GM18498 (cell line): ENCODE data around the gene TRMT112.
A peak's percentile ranks its signal among the peaks of the same experiment; 100 is the strongest.
"Not testable (repeated sequence)": the region's sequence is repeated elsewhere in the genome, so short reads cannot be mapped to it uniquely, and the experiment has no call there.

ENCODE experiments used
- ATAC-seq: cut with Tn5 transposase; IDR thresholded peaks from one replicate; pipeline ENCODE4 v1.9.1; 2021; ENCODE audit warnings: mild to moderate bottlenecking, moderate library complexity; ENCODE audit not compliant: unreplicated experiment

The TRMT112 gene

GRCh38 chr11:64331569-64332371, 14.4 kb upstream of the TRMT112 start:
- ATAC-seq, result no peak

GRCh38 chr11:64330888-64331287, 13.5 kb upstream of the TRMT112 start:
- ATAC-seq, result no peak

- no peak for ATAC-seq
Measured at GRCh38 chr11:64327993-64328392, 10.6 kb upstream of the TRMT112 start.

- no peak for ATAC-seq
Measured at GRCh38 chr11:64327375-64327774, 10.0 kb upstream of the TRMT112 start.

- no peak for ATAC-seq
Measured at GRCh38 chr11:64324692-64325469, 7.5 kb upstream of the TRMT112 start.

- not testable (repeated sequence) for ATAC-seq
Measured at GRCh38 chr11:64323984-64324383, 6.6 kb upstream of the TRMT112 start.

- no peak for ATAC-seq
Measured at GRCh38 chr11:64323373-64323772, 6.0 kb upstream of the TRMT112 start.

GRCh38 chr11:64322925-64323260, 5.5 kb upstream of the TRMT112 start:
- no peak for ATAC-seq

GRCh38 chr11:64321533-64321932, 4.2 kb upstream of the TRMT112 start:
- no peak for ATAC-seq

GRCh38 chr11:64321026-64321425, 3.7 kb upstream of the TRMT112 start:
- ATAC-seq, result no peak

- ATAC-seq, result no peak
Measured at GRCh38 chr11:64320556-64320955, 3.2 kb upstream of the TRMT112 start.

GRCh38 chr11:64318766-64319761, 1.7 kb upstream of the TRMT112 start:
- ATAC-seq, result no peak

GRCh38 chr11:64317961-64318765, 804 bp upstream of the TRMT112 start, which contains the start of gene PRDX5:
PRDX5 (plus strand) TSS chr11:64318121; CDS start chr11:64318216, 95 bp downstream.
- ATAC-seq, result peak; percentile 73

GRCh38 chr11:64316672-64317324, 561 bp downstream of the TRMT112 start:
- ATAC-seq, result peak; percentile 4

- ATAC-seq, result not testable (repeated sequence)
Measured at GRCh38 chr11:64315667-64316526, 1.5 kb downstream of the TRMT112 start.

GRCh38 chr11:64314805-64315561, 2.4 kb downstream of the TRMT112 start:
- no peak for ATAC-seq

GRCh38 chr11:64314146-64314804, 3.1 kb downstream of the TRMT112 start:
- ATAC-seq, result no peak
